ENCODE data around the gene RPUSD1. TPM values are rescaled to one million over a fixed set of nuclear protein-coding genes. Genes with fewer than 3 reads are reported as not detected.

Gene RPUSD1
- total RNA-seq, 1 experiment from 2014 or later: 45.1 TPM

GRCh38 chr16:783404-784161 lies 4.6 kb downstream of the RPUSD1 start:
- Mint-ChIP-seq H3K4me3 (no peak overlapping the region), H3K27ac (no peak overlapping the region), H3K27me3 (ENCODE audit: low read depth) (no peaks in the 10 kb centered on the region), H3K9me3 (no peaks in the 10 kb centered on the region), H3K4me1 (no peaks in the 10 kb centered on the region), H3K36me3 (no peaks in the 10 kb centered on the region)
- ChIA-PET POLR2A (no interaction called here), CTCF (interaction anchor here (0.6 to 3.1 kb wide), 10 partner anchors 17 to 1208 kb away, joined by 3 to 18 read pairs (median 4); partner anchors contain the start of genes CIAO3 and GNG13)
- DNase-seq (ENCODE audit: low spot score) (no peak), ATAC-seq (no peak)
- TF ChIP-seq GRHL2 (CRISPR knock-in tag; IDR thresholded peaks at IDR 0.05; ENCODE audit: insufficient replicate concordance, severe bottlenecking) (no peak), NFYB (CRISPR knock-in tag; conservative IDR thresholded peaks at IDR 0.05; ENCODE audit: low read depth) (no peak), ATF3 (CRISPR knock-in tag; conservative IDR thresholded peaks at IDR 0.05) (no peak), CREB1 (CRISPR knock-in tag; IDR thresholded peaks at IDR 0.05) (no peak), JAZF1 (CRISPR knock-in tag; IDR thresholded peaks at IDR 0.05) (no peak), ZNF219 (CRISPR knock-in tag; IDR thresholded peaks at IDR 0.05; ENCODE audit: borderline replicate concordance) (no peak), STAT6 (CRISPR knock-in tag; conservative IDR thresholded peaks at IDR 0.05; ENCODE audit: low read depth) (no peak), ZNF138 (CRISPR knock-in tag; conservative IDR thresholded peaks at IDR 0.05) (no peak), PRRX2 (CRISPR knock-in tag; IDR thresholded peaks at IDR 0.05) (no peak), MXD4 (CRISPR knock-in tag; IDR thresholded peaks at IDR 0.05; ENCODE audit: borderline replicate concordance) (no peak), KAT7 (CRISPR knock-in tag; IDR thresholded peaks at IDR 0.05; ENCODE audit: borderline replicate concordance) (no peak)

- H3K27me3 Mint-ChIP-seq (ENCODE audit: low read depth): no peaks in the 10 kb centered on the region
- no peak for ATAC-seq
- POLR2A ChIA-PET: no interaction called here
- CTCF ChIA-PET: interaction anchor here (0.6 to 3.0 kb wide), 9 partner anchors 18 to 1209 kb away, joined by 3 to 18 read pairs (median 4); partner anchors contain the start of genes CIAO3 and GNG13
- no peaks in the 10 kb centered on the region for H3K36me3 Mint-ChIP-seq
- no peak overlapping the region for H3K4me3 Mint-ChIP-seq
- no peak for DNase-seq (ENCODE audit: low spot score)
- H3K9me3 Mint-ChIP-seq: no peaks in the 10 kb centered on the region
- H3K4me1 Mint-ChIP-seq: no peaks in the 10 kb centered on the region
- TF ChIP-seq USF1 (CRISPR knock-in tag; IDR thresholded peaks at IDR 0.05) (no peak), ATF3 (CRISPR knock-in tag; conservative IDR thresholded peaks at IDR 0.05) (0 out of 2 replicates have a peak, but pooled peaks have one; percentile 37)
- no peak overlapping the region for H3K27ac Mint-ChIP-seq
Observed at GRCh38 chr16:782766-783403, 5.3 kb downstream of the RPUSD1 start.

- CTCF ChIA-PET: interaction anchor here (1.0 to 1.4 kb wide), 3 partner anchors 19 to 61 kb away, joined by 3 to 4 read pairs (median 3); partner anchors contain the start of gene GNG13
- no peak for TF ChIP-seq ZNF121 (CRISPR knock-in tag; IDR thresholded peaks at IDR 0.05)
- TF ChIP-seq USF2 (CRISPR knock-in tag; IDR thresholded peaks at IDR 0.05): no peak
- no peak for TF ChIP-seq CBFB (CRISPR knock-in tag; IDR thresholded peaks at IDR 0.05; ENCODE audit: low read depth)
- TF ChIP-seq JAZF1 (CRISPR knock-in tag; IDR thresholded peaks at IDR 0.05): no peak
- TF ChIP-seq SMAD3 (CRISPR knock-in tag; IDR thresholded peaks at IDR 0.05; ENCODE audit: borderline replicate concordance): no peak
- TF ChIP-seq ZNF219 (CRISPR knock-in tag; IDR thresholded peaks at IDR 0.05; ENCODE audit: borderline replicate concordance): no peak
- no peak for TF ChIP-seq ZNF532 (CRISPR knock-in tag; IDR thresholded peaks at IDR 0.05; ENCODE audit: borderline replicate concordance)
- no peak for TF ChIP-seq ZMAT4 (CRISPR knock-in tag; IDR thresholded peaks at IDR 0.05)
Observed at GRCh38 chr16:782258-782657, 5.9 kb downstream of the RPUSD1 start.

More at GRCh38 chr16:782258-782657, 5.9 kb downstream of the RPUSD1 start:
- Mint-ChIP-seq H3K4me1 (no peaks in the 10 kb centered on the region), H3K36me3 (no peaks in the 10 kb centered on the region), H3K27me3 (ENCODE audit: low read depth) (no peaks in the 10 kb centered on the region), H3K9me3 (no peaks in the 10 kb centered on the region), H3K27ac (no peak overlapping the region), H3K4me3 (no peak overlapping the region)
- ATAC-seq: no peak
- no peak for DNase-seq (ENCODE audit: low spot score)
- POLR2A ChIA-PET: no interaction called here
